NT2/D1 (cell line): ENCODE results near the gene PACS2.

Experiments used
- SUZ12 ChIP-seq: IDR thresholded peaks from 2 replicates; pipeline ENCODE4 v1.6.1; 2011; ENCODE audit not compliant: insufficient read length, insufficient read depth; ENCODE audit errors: extremely low read depth
- YY1 ChIP-seq: IDR thresholded peaks from 2 replicates; pipeline ENCODE4 v1.6.1; 2011; ENCODE audit not compliant: insufficient read length, insufficient read depth
- ZNF274 ChIP-seq: IDR thresholded peaks from 2 replicates; pipeline ENCODE4 v1.6.1; 2011; ENCODE audit warnings: mild to moderate bottlenecking, low read depth, low read length

- TF ChIP-seq YY1, result no peak
- no peak for TF ChIP-seq SUZ12
- no peak for TF ChIP-seq ZNF274
Measured at GRCh38 chr14:105445901-105446845, 131.6 kb downstream of the PACS2 start.
